ENCODE results near the gene IFT81.

The IFT81 gene

GRCh38 chr12:110217996-110218674 is 94.0 kb downstream of the IFT81 start:
- H3K9ac ChIP-seq (ENCODE audit: low read length) = no peak overlapping the region
- TF ChIP-seq CTCF (IDR thresholded peaks at IDR 0.05; ENCODE audit: low read length) (no peak), EZH2 (optimal IDR thresholded peaks at IDR 0.05; ENCODE audit: low read depth, low read length) (no peak), EZH2phosphoT487 (IDR thresholded peaks at IDR 0.05; ENCODE audit: low read length) (no peak)
- H3K27me3 ChIP-seq (replicated peaks; ENCODE audit: insufficient read depth, low read length) = no peaks in the 10 kb centered on the region
- H3K9me2 ChIP-seq (replicated peaks; ENCODE audit: insufficient read depth, low read length) = no peaks in the 10 kb centered on the region
- H3F3A ChIP-seq (ENCODE audit: insufficient read depth, low read length) = no peaks in the 10 kb centered on the region
- no peaks in the 10 kb centered on the region for H3K36me3 ChIP-seq (replicated peaks; ENCODE audit: insufficient read depth, low read length)
- no peak overlapping the region for H3K4me3 ChIP-seq (ENCODE audit: low read length)
- H2AFZ ChIP-seq (ENCODE audit: low read length) = no peak overlapping the region
- no peaks in the 10 kb centered on the region for H4K20me1 ChIP-seq (ENCODE audit: insufficient read depth, low read length)
- H3K4me1 ChIP-seq (ENCODE audit: low read length) = no peaks in the 10 kb centered on the region
- no peaks in the 10 kb centered on the region for H3K79me2 ChIP-seq (ENCODE audit: low read length)
- H3K9me3 ChIP-seq (replicated peaks; ENCODE audit: insufficient read depth, low read length) = no peaks in the 10 kb centered on the region
- no peak overlapping the region for H3K27ac ChIP-seq (ENCODE audit: low read length)
- H3K4me2 ChIP-seq (ENCODE audit: low read depth, low read length) = no peak overlapping the region
- no peak for DNase-seq

GRCh38 chr12:110222027-110222426 is 97.9 kb downstream of the IFT81 start:
- Histone ChIP-seq H3K9me2 (replicated peaks; ENCODE audit: insufficient read depth, low read length) (no peaks in the 10 kb centered on the region), H3F3A (ENCODE audit: insufficient read depth, low read length) (no peaks in the 10 kb centered on the region), H3K4me1 (ENCODE audit: low read length) (no peaks in the 10 kb centered on the region), H4K20me1 (ENCODE audit: insufficient read depth, low read length) (no peaks in the 10 kb centered on the region), H3K9me3 (replicated peaks; ENCODE audit: insufficient read depth, low read length) (no peaks in the 10 kb centered on the region), H3K9ac (ENCODE audit: low read length) (no peak overlapping the region), H2AFZ (ENCODE audit: low read length) (no peak overlapping the region), H3K27ac (ENCODE audit: low read length) (no peak overlapping the region), H3K36me3 (replicated peaks; ENCODE audit: insufficient read depth, low read length) (no peaks in the 10 kb centered on the region), H3K27me3 (replicated peaks; ENCODE audit: insufficient read depth, low read length) (no peaks in the 10 kb centered on the region), H3K79me2 (ENCODE audit: low read length) (no peaks in the 10 kb centered on the region), H3K4me3 (ENCODE audit: low read length) (no peak overlapping the region), H3K4me2 (ENCODE audit: low read depth, low read length) (no peak overlapping the region)
- no peak for DNase-seq
- TF ChIP-seq EZH2phosphoT487 (IDR thresholded peaks at IDR 0.05; ENCODE audit: low read length) (no peak), EZH2 (optimal IDR thresholded peaks at IDR 0.05; ENCODE audit: low read depth, low read length) (no peak)

- H2AFZ ChIP-seq (ENCODE audit: low read length) = no peak overlapping the region
- no peaks in the 10 kb centered on the region for H3F3A ChIP-seq (ENCODE audit: insufficient read depth, low read length)
- H3K9ac ChIP-seq (ENCODE audit: low read length) = no peak overlapping the region
- H3K79me2 ChIP-seq (ENCODE audit: low read length) = no peaks in the 10 kb centered on the region
- no peaks in the 10 kb centered on the region for H4K20me1 ChIP-seq (ENCODE audit: insufficient read depth, low read length)
- no peak for DNase-seq
- H3K36me3 ChIP-seq (replicated peaks; ENCODE audit: insufficient read depth, low read length) = no peaks in the 10 kb centered on the region
- TF ChIP-seq EZH2phosphoT487 (IDR thresholded peaks at IDR 0.05; ENCODE audit: low read length) (no peak), EZH2 (optimal IDR thresholded peaks at IDR 0.05; ENCODE audit: low read depth, low read length) (no peak), CTCF (IDR thresholded peaks at IDR 0.05; ENCODE audit: low read length) (no peak)
- H3K27me3 ChIP-seq (replicated peaks; ENCODE audit: insufficient read depth, low read length) = no peaks in the 10 kb centered on the region
- no peaks in the 10 kb centered on the region for H3K9me2 ChIP-seq (replicated peaks; ENCODE audit: insufficient read depth, low read length)
- H3K4me2 ChIP-seq (ENCODE audit: low read depth, low read length) = no peak overlapping the region
- H3K27ac ChIP-seq (ENCODE audit: low read length) = no peak overlapping the region
- no peaks in the 10 kb centered on the region for H3K9me3 ChIP-seq (replicated peaks; ENCODE audit: insufficient read depth, low read length)
- H3K4me3 ChIP-seq (ENCODE audit: low read length) = no peak overlapping the region
- no peaks in the 10 kb centered on the region for H3K4me1 ChIP-seq (ENCODE audit: low read length)
Observed at GRCh38 chr12:110222433-110222832, 98.3 kb downstream of the IFT81 start.

- Histone ChIP-seq H3K79me2 (ENCODE audit: low read length) (no peaks in the 10 kb centered on the region), H3K4me1 (ENCODE audit: low read length) (no peaks in the 10 kb centered on the region), H3K9ac (ENCODE audit: low read length) (no peak overlapping the region), H3K4me2 (ENCODE audit: low read depth, low read length) (no peak overlapping the region), H2AFZ (ENCODE audit: low read length) (no peak overlapping the region), H3K9me2 (replicated peaks; ENCODE audit: insufficient read depth, low read length) (no peaks in the 10 kb centered on the region), H3K27ac (ENCODE audit: low read length) (no peak overlapping the region), H3K27me3 (replicated peaks; ENCODE audit: insufficient read depth, low read length) (no peaks in the 10 kb centered on the region), H4K20me1 (ENCODE audit: insufficient read depth, low read length) (no peaks in the 10 kb centered on the region), H3F3A (ENCODE audit: insufficient read depth, low read length) (no peaks in the 10 kb centered on the region), H3K4me3 (ENCODE audit: low read length) (no peak overlapping the region), H3K9me3 (replicated peaks; ENCODE audit: insufficient read depth, low read length) (no peaks in the 10 kb centered on the region), H3K36me3 (replicated peaks; ENCODE audit: insufficient read depth, low read length) (no peaks in the 10 kb centered on the region)
- TF ChIP-seq CTCF (IDR thresholded peaks at IDR 0.05; ENCODE audit: low read length) (no peak), EZH2 (optimal IDR thresholded peaks at IDR 0.05; ENCODE audit: low read depth, low read length) (no peak), EZH2phosphoT487 (IDR thresholded peaks at IDR 0.05; ENCODE audit: low read length) (no peak)
- no peak for DNase-seq
Observed at GRCh38 chr12:110223777-110224378, 99.7 kb downstream of the IFT81 start.
